ENCODE measurements around the gene CLCN4. TPM values are rescaled to one million over a fixed set of nuclear protein-coding genes. Genes with fewer than 3 reads are reported as not detected.
A peak's percentile ranks its signal among the peaks of the same experiment; 100 is the strongest.

Gene CLCN4
- total RNA-seq, 1 donor from 2014 or later: 4.2 TPM

GRCh38 chrX:10240918-10241317, 84.1 kb downstream of the CLCN4 start:
- peak; percentile 43 for DNase-seq (ENCODE audit: low read depth)

GRCh38 chrX:10242026-10242425, 85.3 kb downstream of the CLCN4 start:
- no peak for DNase-seq (ENCODE audit: low read depth)

GRCh38 chrX:10243106-10243505, 86.3 kb downstream of the CLCN4 start:
- DNase-seq (ENCODE audit: low read depth): no peak

- DNase-seq (ENCODE audit: low read depth): no peak
These were observed 88.3 kb downstream of the CLCN4 start for GRCh38 chrX:10244915-10245622.

GRCh38 chrX:10245886-10246285, 89.1 kb downstream of the CLCN4 start:
- DNase-seq (ENCODE audit: low read depth): no peak

GRCh38 chrX:10246297-10246696, 89.5 kb downstream of the CLCN4 start:
- no peak for DNase-seq (ENCODE audit: low read depth)

GRCh38 chrX:10246846-10247245, 90.1 kb downstream of the CLCN4 start:
- no peak for DNase-seq (ENCODE audit: low read depth)

- DNase-seq (ENCODE audit: low read depth): peak; percentile 43
These were observed 98.0 kb downstream of the CLCN4 start for GRCh38 chrX:10254739-10255138.

- no peak for DNase-seq (ENCODE audit: low read depth)
These were observed 102.9 kb downstream of the CLCN4 start for GRCh38 chrX:10259716-10260115.

- no peak for DNase-seq (ENCODE audit: low read depth)
These were observed 109.0 kb downstream of the CLCN4 start for GRCh38 chrX:10265775-10266174.

GRCh38 chrX:10278716-10279115, 121.9 kb downstream of the CLCN4 start:
- no peak for DNase-seq (ENCODE audit: low read depth)

- DNase-seq (ENCODE audit: low read depth): no peak
These were observed 123.3 kb downstream of the CLCN4 start for GRCh38 chrX:10280071-10280470.

- no peak for DNase-seq (ENCODE audit: low read depth)
These were observed 125.7 kb downstream of the CLCN4 start for GRCh38 chrX:10282490-10282889.

GRCh38 chrX:10286195-10286594, 129.4 kb downstream of the CLCN4 start:
- no peak for DNase-seq (ENCODE audit: low read depth)

Other genes with a start within 250 kb of the CLCN4 start
- 0.40 TPM in 1 of 2 replicates, not detected in the other for gene CLDN34, start 189.6 kb upstream of the CLCN4 start, total RNA-seq

Data from renal cortical epithelial cell (primary cell).